ENCODE measurements around the gene MORN2. TPM values are rescaled to one million over a fixed set of nuclear protein-coding genes. Genes with fewer than 3 reads are reported as not detected.

Gene MORN2
- total and polyA plus RNA-seq, 2 of the 13 experiments (the other 11 are each of a cell fraction or from before 2014, with no cell fraction given) = 7.0 to 28.0 TPM

GRCh38 chr2:38875576-38876367, at the start of gene MORN2, which contains the start of gene DHX57 (continued):
- TF ChIP-seq ZBTB1 (CRISPR knock-in tag; IDR thresholded peaks at IDR 0.05; ENCODE audit: borderline replicate concordance) = no peak
- 0 out of 2 replicates have a peak, but pooled peaks have one; percentile 94 for TF ChIP-seq KIAA2018 (CRISPR knock-in tag; IDR thresholded peaks at IDR 0.05; ENCODE audit: borderline replicate concordance)
- 0 out of 2 replicates have a peak, but pooled peaks have one; percentile 75 for TF ChIP-seq KDM3A (CRISPR knock-in tag; IDR thresholded peaks at IDR 0.05; ENCODE audit: low read depth)
- TF ChIP-seq HMGA1 (CRISPR knock-in tag; conservative IDR thresholded peaks at IDR 0.05) = no peak
- TF ChIP-seq, protein P1, sequence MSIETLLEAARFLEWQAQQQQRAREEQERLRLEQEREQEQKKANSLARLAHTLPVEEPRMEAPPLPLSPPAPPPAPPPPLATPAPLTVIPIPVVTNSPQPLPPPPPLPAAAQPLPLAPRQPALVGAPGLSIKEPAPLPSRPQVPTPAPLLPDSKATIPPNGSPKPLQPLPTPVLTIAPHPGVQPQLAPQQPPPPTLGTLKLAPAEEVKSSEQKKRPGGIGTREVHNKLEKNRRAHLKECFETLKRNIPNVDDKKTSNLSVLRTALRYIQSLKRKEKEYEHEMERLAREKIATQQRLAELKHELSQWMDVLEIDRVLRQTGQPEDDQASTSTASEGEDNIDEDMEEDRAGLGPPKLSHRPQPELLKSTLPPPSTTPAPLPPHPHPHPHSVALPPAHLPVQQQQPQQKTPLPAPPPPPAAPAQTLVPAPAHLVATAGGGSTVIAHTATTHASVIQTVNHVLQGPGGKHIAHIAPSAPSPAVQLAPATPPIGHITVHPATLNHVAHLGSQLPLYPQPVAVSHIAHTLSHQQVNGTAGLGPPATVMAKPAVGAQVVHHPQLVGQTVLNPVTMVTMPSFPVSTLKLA (IDR thresholded peaks at IDR 0.05) = no peak
- TF ChIP-seq ZC3H13 (CRISPR knock-in tag; IDR thresholded peaks at IDR 0.05) = peak; percentile 87; the same call in 1 of the 2 replicates
- TF ChIP-seq SOX6 (IDR thresholded peaks at IDR 0.05) = no peak
- TF ChIP-seq SOX6 (CRISPR knock-in tag; IDR thresholded peaks at IDR 0.05) = peak; percentile 70
- TF ChIP-seq, protein P2, sequence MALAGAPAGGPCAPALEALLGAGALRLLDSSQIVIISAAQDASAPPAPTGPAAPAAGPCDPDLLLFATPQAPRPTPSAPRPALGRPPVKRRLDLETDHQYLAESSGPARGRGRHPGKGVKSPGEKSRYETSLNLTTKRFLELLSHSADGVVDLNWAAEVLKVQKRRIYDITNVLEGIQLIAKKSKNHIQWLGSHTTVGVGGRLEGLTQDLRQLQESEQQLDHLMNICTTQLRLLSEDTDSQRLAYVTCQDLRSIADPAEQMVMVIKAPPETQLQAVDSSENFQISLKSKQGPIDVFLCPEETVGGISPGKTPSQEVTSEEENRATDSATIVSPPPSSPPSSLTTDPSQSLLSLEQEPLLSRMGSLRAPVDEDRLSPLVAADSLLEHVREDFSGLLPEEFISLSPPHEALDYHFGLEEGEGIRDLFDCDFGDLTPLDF (CRISPR knock-in tag; IDR thresholded peaks at IDR 0.05) = peak; percentile 55; the same call in 1 of the 2 replicates
- no peak for TF ChIP-seq FLYWCH1 (CRISPR knock-in tag; IDR thresholded peaks at IDR 0.05)
- peak; percentile 95; the same call in 1 of the 2 replicates for TF ChIP-seq ARID2 (CRISPR knock-in tag; IDR thresholded peaks at IDR 0.05; ENCODE audit: borderline replicate concordance)
- peak; percentile 96 for TF ChIP-seq TFAP4 (IDR thresholded peaks at IDR 0.05; ENCODE audit: borderline replicate concordance, low read depth)
- TF ChIP-seq HNRNPK (IDR thresholded peaks at IDR 0.05; ENCODE audit: low read depth, low read length, poor library complexity, severe bottlenecking) = no peak
- TF ChIP-seq CEBPG (CRISPR knock-in tag; IDR thresholded peaks at IDR 0.05) = no peak
- no peak for TF ChIP-seq ZNF17 (CRISPR knock-in tag; IDR thresholded peaks at IDR 0.05)
- peak; percentile 52; the same call in 1 of the 2 replicates for TF ChIP-seq ZNF558 (CRISPR knock-in tag; IDR thresholded peaks at IDR 0.05; ENCODE audit: borderline replicate concordance)
- TF ChIP-seq ZMAT5 (CRISPR knock-in tag; IDR thresholded peaks at IDR 0.05; ENCODE audit: borderline replicate concordance, low read depth) = no peak
